Measurements from ENCODE around the gene MSH6.
A peak's percentile ranks its signal among the peaks of the same experiment; 100 is the strongest.

MSH6 gene, protein sequence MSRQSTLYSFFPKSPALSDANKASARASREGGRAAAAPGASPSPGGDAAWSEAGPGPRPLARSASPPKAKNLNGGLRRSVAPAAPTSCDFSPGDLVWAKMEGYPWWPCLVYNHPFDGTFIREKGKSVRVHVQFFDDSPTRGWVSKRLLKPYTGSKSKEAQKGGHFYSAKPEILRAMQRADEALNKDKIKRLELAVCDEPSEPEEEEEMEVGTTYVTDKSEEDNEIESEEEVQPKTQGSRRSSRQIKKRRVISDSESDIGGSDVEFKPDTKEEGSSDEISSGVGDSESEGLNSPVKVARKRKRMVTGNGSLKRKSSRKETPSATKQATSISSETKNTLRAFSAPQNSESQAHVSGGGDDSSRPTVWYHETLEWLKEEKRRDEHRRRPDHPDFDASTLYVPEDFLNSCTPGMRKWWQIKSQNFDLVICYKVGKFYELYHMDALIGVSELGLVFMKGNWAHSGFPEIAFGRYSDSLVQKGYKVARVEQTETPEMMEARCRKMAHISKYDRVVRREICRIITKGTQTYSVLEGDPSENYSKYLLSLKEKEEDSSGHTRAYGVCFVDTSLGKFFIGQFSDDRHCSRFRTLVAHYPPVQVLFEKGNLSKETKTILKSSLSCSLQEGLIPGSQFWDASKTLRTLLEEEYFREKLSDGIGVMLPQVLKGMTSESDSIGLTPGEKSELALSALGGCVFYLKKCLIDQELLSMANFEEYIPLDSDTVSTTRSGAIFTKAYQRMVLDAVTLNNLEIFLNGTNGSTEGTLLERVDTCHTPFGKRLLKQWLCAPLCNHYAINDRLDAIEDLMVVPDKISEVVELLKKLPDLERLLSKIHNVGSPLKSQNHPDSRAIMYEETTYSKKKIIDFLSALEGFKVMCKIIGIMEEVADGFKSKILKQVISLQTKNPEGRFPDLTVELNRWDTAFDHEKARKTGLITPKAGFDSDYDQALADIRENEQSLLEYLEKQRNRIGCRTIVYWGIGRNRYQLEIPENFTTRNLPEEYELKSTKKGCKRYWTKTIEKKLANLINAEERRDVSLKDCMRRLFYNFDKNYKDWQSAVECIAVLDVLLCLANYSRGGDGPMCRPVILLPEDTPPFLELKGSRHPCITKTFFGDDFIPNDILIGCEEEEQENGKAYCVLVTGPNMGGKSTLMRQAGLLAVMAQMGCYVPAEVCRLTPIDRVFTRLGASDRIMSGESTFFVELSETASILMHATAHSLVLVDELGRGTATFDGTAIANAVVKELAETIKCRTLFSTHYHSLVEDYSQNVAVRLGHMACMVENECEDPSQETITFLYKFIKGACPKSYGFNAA (N-terminal part only)

DNA sequence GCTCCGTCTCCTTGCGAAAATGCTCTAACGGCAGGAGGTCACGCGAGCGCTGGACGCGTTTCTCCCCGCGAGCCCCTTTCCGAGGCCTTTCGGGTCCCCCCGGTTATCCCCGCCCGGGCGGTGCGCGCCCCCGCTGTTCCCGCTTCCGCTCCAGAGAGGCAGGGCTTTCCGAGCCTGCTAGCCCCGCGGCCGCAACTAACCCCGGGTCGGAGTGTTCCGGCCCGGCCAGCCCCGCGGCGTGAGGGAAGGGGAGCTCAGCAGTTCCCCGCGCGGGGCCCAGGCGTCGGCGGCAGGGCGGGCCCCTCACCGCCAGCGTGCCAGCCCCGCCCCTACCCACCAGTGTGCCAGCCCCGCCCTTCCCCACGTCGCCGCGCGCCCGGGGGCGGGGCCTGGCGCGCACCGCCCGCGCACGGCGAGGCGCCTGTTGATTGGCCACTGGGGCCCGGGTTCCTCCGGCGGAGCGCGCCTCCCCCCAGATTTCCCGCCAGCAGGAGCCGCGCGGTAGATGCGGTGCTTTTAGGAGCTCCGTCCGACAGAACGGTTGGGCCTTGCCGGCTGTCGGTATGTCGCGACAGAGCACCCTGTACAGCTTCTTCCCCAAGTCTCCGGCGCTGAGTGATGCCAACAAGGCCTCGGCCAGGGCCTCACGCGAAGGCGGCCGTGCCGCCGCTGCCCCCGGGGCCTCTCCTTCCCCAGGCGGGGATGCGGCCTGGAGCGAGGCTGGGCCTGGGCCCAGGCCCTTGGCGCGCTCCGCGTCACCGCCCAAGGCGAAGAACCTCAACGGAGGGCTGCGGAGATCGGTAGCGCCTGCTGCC is at the start of gene MSH6:
Gene MSH6 (plus strand): TSS at position 475 of the 815 bp plus-strand sequence. CDS start 89 bp downstream, at position 564.
- DNase-seq (ENCODE audit: low read depth in 1 of 2, low spot score in 1 of 2): peak; percentile 65 to 85

DNA sequence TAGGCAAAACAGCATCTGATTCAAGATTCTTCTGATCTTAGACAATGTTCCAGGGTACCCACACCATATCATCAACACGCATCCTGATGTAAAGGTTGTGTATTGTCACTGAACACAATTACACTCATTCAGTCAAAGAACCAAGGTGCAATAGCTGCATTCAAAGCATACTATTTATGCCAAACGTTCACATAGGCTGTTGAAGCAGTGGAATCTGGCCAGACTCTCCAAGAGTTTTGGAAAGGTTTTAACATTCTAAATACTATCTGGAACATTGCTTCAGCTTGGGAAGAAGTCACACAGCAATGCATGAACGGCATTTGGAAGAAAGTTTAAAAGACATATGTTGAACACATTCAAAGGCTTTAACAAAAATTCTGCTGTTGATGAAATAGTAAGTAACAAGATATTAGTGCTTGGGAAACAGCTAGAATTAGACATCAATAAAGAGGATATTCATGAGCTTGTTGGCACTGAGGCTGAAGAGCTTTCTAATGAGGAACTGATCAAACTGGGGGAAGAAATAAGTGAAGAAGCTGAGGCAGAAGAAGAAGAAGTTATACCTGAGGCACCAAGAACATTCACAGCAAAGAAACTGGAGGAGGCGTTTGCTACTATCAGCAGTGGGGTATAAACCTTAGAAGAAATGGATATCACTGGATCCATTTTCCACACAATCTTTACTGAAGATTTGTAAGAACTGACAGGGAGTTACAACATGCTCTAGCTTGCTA is 47.6 kb upstream of the MSH6 start:
- DNase-seq (ENCODE audit: low read depth in 1 of 2, low spot score in 1 of 2): no peak

DNA sequence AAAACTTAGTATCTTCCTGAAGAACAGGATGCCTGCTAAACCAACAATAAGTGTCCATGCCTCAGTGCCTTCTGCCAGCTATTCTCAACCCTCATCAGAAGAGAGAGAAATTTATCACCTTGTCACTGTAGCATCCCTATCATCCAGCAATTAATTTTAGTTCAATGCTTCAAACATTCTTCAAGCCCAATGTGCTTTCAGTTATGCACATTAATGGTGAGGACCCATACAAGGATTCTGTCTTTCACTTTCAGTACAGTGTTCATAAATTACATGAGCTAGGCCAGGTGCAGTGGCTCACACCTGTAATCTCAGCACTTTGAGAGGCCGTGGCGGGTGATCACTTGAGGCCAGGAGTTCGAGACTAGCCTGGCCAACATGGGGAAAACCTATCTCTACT is 47.0 kb upstream of the MSH6 start:
- DNase-seq (ENCODE audit: low read depth in 1 of 2, low spot score in 1 of 2): no peak

DNA sequence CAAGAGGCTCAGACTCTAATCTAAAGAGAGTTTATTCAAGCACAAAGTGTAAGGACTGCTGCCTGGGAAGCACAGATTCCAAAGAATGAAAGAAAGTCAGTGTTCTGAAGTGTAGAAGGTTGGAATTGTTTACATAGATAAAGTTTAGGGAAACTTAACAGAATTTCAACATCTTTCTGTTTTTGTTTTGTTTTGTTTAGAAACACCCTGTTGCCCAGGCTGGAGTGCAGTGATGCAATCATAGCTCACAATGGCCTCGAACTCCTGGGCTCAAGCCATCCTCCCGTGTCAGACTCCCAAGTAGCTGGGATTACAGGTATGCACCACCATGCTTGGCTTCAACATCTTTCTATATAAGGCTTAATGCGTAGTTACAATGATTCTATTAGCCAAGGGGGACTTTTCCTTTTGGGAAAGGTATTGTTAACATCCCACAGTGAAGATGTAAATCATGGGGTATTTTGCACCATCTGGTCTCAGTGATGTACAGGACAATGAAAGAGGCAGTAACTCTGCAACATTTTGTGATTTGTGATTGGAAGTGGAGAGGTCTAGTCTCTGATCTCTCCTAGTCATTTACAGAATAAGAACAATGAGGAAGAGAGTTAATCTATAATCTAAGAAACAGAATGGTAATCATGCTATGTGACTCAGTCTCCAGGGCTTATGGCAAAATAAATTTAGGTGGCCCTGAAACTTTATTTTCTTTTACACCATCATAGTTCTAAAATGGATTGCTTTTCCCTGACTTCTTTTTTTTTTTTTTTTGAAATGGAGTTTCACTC is 45.6 kb upstream of the MSH6 start:
- no peak for DNase-seq (ENCODE audit: low read depth in 1 of 2, low spot score in 1 of 2)

DNA sequence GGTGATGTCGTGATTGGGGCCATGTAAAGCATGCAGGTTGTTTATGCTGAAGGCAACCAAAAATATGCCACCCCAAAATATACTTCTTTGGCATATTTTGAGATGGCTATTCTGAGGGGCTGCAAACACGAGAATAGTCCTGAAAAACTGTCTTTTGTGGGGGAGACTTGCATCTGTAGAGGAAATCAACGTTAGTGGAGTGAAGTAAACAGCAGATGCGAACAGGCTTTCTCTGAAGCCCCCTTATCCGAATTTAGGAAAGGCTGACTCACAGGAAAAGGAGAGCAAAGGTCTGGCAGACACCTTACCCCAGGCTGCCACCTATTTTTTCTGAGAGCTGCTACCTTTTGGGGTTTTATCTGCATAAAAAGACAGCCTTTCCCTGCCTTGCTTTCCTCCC is 44.6 kb upstream of the MSH6 start:
- no peak for DNase-seq (ENCODE audit: low read depth in 1 of 2, low spot score in 1 of 2)

DNA sequence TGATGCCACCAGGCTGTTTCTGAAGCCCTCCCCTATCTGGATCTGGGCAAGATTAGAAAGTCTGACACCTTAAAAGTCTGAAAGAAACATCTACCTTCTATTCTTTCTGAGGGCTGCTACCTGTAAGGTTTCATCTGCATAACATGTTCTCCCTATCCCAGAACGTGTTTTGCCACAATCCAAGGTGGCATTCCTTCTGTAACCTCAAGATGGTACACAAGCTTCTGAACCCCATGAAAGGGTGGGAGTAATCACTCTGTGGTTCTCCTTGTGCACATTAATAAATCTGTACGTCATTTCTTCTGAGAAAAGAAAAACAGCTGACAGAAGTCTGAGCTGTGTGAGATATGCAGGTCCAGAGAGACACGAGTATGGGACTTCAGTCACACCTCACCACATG is 41.8 kb upstream of the MSH6 start:
- no peak for DNase-seq (ENCODE audit: low read depth in 1 of 2, low spot score in 1 of 2)

DNA sequence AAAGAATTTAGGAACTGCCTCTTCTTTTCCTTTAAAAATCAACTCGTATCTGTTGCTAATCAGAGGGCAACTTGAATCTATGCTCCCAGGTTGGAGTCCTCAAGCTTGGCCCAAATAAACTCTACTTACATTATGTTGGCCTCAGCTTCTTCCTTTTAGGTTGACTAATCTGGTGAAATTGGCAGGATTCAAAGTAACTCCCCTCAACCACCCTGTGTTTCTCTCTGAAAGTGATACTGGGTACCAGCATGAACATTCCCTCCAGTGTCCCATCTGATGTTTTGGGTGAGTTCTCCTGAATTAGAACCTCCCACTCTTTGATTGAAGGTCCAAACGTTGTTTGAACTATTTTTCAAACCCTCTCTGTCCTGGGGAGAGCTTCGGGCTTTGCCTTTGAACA is 41.3 kb upstream of the MSH6 start:
- DNase-seq (ENCODE audit: low read depth in 1 of 2, low spot score in 1 of 2): no peak

DNA sequence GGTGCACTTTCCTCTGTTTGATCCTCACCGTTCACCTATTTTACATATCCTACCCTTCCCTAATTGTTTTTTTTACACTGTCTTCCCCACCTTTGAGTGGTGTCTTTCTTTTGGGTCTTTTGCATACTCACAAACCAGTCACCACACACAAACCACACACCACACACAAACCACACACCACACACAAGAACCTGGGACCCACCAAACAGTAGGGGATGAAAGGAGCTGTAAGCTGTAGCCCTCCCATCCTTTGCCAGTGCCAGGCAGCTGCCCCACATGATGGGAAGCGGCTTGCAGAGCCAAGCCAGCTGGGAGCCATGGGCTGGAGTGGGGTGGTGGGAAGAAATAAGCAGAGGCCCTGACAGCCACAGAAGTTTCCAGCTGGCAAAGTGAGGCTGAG is 38.9 kb upstream of the MSH6 start:
- DNase-seq (ENCODE audit: low read depth in 1 of 2, low spot score in 1 of 2): no peak

DNA sequence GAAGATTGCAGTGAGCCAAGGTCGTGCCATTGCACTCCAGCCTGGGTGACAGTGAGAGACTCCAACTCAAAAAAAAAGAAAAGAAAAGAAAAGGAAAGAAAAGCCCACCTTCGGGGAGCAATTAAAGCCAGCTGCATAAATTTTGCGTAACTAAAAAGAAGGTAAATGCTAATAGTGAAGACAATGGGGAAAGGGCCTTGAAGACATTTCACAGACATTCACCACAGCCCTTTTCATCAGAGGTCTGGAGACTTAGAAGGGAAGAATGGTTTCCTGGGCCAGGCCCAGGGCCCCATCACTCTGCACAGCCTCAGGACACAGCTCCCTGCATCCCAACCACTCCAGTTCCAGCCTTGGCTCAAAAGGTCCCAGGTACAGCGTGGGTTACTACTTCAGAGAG is 35.1 kb upstream of the MSH6 start:
- no peak for DNase-seq (ENCODE audit: low read depth in 1 of 2, low spot score in 1 of 2)

DNA sequence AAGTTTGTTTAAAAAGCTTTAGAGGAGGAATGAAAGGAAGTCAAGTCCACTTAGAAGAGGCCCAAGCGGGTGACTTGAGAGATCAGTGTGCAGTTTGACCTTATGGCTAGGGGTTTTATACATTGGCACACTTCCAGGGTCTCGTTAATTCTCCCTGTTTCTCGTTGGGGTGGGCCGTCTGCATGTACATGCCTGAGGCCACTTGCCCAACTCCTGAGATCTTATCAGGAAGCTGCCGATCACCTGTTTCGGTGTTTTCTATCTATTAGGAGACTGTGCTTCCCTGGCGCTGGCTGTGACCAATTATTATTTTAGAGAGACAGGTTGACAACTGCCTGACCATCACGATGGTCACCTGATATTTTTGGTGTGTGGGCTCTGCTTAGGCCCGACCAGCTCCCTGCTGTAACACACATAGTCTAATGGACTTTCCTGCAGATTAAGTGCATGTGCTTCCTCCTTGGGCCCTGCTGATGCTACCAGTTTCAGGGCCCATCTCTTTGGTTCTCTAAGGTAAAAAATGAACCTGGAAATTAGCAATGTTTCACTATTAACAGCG is 31.0 kb upstream of the MSH6 start:
- DNase-seq (ENCODE audit: low read depth in 1 of 2, low spot score in 1 of 2): no peak

DNA sequence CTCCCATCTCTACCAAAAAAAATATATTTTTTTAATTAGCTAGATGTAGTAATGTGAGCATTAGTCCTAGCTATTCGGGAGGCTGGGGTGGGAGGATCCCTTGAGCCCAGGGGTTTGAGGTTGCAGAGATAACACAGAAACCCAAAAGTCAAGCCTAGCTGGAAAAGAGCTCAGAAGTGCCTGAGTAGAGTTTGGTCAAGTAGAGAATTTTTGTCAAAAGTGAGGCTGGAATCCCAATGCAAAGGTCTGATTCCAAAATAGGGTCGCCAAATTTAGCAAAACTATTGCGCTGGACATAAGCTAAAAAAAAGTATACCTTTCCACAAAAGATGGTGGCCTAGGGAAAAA is 15.5 kb upstream of the MSH6 start:
- DNase-seq (ENCODE audit: low read depth in 1 of 2, low spot score in 1 of 2): no peak

DNA sequence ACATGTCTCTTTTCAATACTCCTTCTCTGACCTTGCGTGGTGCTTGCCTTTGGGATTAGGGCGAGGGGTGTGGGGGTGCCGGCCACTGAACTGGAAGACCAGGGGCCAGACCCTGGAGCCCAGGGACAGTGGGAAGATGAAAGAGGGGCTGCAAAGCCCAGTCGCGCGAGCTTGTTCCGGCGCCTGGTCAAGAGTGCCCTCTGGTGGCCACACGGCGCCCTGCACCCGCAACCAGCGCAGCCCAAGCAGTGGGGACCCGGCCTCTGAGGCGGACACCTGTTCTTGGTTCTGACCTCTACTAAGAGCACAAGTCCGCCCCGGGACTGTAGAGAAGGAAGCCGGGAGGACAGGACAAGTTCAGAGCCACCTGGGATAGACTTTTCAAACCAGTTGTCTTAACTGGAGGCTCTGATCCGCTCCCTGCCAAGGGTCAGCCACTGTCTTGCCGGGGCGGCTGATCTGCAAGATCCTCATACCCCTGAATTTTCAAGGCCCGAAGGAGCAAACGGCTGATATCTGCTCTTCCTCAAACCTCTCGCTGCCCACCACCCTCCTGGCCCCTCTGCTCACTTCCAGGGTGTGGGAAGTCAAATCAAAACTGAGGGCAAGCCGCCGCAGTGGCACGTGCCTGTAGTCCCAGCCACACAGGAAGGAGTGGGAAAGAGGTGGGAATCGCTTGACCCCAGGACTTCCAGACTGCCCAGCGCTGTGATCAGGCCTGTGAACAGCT is 14.9 kb upstream of the MSH6 start:
- peak; percentile 53 to 56 for DNase-seq (ENCODE audit: low read depth in 1 of 2, low spot score in 1 of 2)

DNA sequence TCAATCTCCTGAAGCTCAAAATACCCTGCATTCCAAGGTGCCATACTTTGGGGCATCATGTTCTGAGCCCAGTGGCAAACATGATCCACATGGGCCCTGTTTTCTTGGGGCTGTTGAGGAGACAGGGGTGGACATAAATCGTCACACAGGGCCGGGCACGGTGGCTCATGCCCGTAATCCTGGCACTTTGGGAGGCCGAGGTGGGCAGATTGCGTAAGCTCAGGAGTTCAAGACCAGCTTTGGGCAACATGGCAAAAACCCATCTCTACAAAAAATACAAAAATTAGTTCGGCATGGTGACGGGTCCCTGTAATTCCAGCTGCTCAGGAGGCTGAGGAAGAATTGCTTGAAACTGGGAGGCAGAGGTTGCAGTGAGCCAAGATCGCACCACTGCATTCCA is 13.6 kb upstream of the MSH6 start:
- no peak for DNase-seq (ENCODE audit: low read depth in 1 of 2, low spot score in 1 of 2)

DNA sequence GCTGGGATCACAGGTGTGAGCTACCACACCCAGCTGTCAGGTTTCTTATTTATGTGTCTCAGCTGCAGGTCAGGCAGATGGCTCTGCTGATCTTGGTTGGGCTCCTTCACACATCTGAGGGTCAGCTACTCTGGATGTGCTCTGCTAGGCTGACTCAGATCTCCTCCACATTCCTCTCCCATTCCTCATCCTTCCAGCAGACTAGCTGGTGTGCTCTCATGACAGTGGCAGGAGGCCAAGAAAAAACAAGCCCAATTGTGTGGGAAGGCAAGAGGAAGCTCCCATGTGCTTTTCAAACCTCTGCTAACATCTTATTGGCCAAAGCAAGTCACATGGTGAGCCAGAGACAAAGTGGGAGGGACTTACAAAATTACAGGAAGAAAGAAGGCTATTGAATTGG is 11.7 kb upstream of the MSH6 start:
- DNase-seq (ENCODE audit: low read depth in 1 of 2, low spot score in 1 of 2): no peak

DNA sequence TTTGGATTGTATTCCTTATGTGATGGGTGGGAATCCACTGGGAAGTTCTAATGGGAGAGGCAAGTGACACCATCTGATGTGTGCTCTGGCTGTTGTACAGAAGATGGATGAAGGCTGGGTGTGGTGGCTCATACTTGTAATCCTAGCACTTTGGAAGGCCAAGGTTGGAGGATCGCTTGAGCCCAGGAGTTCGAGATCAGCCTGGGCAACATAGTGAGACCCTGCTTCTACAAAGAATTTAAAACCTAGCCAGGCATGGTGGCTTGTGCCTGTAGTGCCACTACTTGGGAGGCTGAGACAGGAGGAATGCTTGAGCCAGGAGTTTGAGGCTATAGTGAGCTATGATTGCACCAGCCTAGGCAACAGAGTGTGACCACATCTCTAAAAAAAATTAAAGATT is 10.6 kb upstream of the MSH6 start:
- no peak for DNase-seq (ENCODE audit: low read depth in 1 of 2, low spot score in 1 of 2)

DNA sequence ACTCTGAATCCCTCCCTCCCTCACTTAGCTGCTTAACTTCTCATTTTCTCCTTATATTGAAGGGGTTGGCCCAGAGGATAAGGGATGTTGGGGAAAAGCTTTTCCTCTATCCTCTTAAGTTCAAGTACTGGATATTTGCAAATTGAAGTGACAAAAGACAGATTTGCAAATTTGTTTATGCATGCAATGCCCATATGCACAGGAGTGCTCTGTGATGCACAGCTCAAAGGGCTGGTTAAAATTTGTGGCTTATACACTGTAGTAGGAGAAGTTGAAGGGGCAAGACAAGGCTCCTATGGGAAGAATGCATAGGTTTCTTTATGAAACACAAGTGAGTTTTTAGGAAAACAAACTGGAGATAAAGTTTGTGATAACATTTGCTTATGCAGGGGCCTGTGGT is 8.4 kb upstream of the MSH6 start:
- no peak for DNase-seq (ENCODE audit: low read depth in 1 of 2, low spot score in 1 of 2)

DNA sequence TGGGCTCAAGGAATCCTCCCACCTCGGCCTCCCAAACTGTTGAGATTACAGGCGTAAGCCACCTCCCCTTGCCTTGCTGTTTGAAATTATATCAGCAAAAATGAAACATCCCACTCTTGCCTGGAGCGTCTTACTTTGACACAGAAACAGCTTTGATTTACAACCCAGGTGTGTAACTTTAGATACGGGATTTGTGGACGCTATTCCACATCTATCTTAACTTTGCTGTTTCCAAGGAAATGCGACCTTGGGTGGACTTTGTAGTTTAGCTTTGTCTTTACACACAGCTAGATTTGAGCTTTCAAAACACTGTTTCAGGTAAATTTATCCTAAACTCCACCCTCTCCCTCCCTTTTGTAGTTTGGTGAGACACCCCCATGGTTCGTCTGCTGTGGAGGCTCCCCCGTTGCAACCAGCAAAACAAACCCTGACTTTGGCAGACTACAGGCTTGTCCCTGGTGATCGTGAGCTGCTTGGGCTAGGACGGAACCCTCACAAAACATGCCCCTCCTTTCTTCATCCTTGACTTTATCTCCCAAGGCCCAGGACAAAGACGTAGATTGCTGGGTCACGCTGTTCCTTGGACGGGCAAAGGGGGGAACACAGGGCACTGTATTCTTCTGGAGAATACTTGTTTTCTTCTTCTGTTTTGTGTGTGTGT is 5.5 kb upstream of the MSH6 start:
- no peak for DNase-seq (ENCODE audit: low read depth in 1 of 2, low spot score in 1 of 2)

Data from activated T-helper 1 cell treated with anti-CD3 and anti-CD28 coated beads, Interleukin-2, amount 50 U/mL, for 16 hours (primary cell).